HG02623 (cell line): ENCODE data around the gene GRID1.
"Not testable (repeated sequence)": the region's sequence is repeated elsewhere in the genome, so short reads cannot be mapped to it uniquely, and the experiment has no call there.

ENCODE experiments used
- ATAC-seq: cut with Tn5 transposase; IDR thresholded peaks from one replicate; pipeline ENCODE4 v1.9.1; 2021; ENCODE audit warnings: moderate library complexity; ENCODE audit not compliant: unreplicated experiment

Gene GRID1

GRCh38 chr10:85979598-85979997 is 387.0 kb downstream of the GRID1 start:
- ATAC-seq: no peak

GRCh38 chr10:85978566-85979358 is 387.8 kb downstream of the GRID1 start:
- ATAC-seq: no peak

DNA sequence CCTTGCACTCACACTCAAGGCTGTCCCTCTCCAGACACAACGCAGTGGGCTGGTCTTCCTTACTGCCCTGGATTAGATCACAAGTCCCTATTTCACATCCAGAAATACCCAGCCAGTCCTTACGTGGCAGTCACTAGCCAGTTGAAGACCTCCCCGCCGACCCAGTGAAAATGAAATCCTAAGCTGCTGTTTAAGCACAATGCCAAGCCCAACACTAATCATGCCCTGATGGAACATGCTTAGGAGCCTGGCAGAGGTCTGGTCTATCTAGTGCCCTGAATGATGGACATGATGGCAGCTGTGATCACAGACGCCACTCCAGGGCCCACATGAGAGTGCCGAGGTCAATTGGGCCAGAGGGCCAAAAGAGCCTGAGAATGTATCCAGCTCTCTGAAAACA is 389.0 kb downstream of the GRID1 start:
- no peak for ATAC-seq

DNA sequence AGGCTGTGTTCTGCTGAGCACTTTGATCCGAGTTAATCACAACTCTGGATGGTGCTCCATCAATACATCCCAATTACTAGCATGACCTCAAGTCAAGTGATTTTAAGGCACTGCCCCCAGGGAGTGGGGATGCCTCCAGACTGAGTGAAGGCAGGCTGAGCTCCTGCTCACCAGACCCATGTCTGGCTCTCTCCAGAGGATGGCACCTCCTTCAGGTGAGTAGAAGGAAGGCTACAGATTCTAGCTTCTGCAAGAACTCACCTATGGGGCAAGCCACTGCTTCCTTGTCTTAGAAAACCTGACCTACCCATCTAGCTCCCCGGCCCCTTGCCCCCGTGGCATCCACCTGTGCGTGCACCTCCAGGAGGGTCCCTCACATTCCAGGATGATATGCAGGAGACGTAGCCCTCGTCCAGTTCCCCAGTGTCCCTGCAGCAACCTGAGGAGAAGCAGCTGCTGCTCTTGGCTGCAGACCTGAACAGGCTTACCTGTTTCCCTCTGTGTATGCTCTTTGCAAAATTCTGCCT is 390.3 kb downstream of the GRID1 start:
- ATAC-seq: no peak

DNA sequence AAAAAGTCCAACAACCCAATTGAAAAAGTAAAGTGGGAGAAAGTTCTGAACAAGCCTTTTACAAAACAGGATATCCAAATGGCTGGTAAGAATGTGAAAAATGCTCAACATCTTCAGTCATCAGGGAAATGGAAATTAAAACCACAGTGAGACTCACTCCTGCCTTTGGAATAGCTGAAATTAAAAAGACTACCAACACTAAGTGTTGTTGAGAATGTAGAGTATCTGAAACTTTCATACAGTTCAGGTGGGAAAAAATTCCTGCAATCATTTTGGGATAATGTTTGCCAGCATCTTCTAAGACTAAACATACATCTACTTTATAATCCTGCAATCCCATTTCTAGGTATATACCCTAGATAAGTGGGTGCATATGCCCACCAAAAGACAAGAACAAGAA is 395.1 kb downstream of the GRID1 start:
- no peak for ATAC-seq

GRCh38 chr10:85967594-85967993 is 399.0 kb downstream of the GRID1 start:
- no peak for ATAC-seq

- ATAC-seq: no peak
These were observed 405.0 kb downstream of the GRID1 start for GRCh38 chr10:85961479-85962067.

DNA sequence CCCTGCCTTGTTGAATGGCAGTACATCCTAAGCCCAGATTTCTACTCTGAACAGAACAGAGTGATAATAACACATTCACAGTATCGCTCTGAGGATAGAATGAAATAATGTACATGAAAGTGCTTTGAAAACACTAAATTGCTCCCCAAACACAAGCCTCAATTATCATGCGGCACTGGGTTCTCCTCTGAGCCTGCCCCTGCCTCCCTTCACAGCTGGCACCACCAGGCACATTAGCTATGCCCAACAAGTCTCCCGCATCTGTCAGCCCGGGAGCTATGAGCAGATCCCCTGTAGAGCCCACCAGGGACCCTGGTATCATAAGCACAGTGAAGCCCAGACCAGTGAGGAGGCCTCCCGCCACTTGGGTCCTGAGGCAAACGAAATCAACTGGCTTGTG is 405.5 kb downstream of the GRID1 start:
- ATAC-seq: no peak

DNA sequence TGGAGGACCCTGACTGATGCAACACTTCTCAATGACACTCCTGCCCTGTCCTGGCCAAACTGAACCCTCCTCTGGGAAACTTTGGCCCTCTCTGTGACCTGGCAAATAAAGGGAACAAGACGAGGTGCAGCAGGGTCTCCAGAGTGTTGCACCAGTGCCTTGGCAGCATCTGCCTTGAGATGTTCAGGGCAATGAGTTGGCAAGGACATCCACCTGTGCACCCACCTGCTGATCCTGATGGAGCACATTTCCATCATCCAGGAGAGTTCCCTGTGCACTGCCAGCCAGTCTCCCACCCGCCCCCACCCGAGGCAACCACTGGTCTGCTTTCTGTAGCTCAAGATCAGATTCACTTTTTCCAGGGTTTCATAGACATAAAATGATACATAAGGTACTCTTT is 407.4 kb downstream of the GRID1 start:
- no peak for ATAC-seq

DNA sequence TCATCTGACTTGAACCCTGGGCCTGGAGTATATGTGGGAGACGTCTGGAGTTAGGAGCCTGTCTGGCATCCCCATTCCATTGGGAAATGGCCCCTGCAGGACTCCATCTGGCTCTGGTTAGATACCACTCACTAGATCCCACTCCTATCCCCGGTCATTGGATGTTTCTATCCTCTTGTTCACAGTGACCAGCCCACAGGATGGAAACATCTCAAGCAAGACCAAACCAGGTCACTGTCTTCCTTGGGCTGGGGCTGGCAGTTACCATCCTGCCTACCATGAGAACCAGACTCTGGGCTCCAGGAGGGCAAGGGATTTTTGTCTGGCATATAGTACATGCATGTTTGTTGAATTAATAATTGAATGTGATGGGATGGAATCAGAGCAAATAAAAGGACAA is 415.7 kb downstream of the GRID1 start:
- ATAC-seq: no peak

GRCh38 chr10:85946713-85947326 is 419.8 kb downstream of the GRID1 start:
- ATAC-seq: peak; percentile 87

GRCh38 chr10:85936161-85936560 is 430.4 kb downstream of the GRID1 start:
- no peak for ATAC-seq

- ATAC-seq: no peak
These were observed 432.0 kb downstream of the GRID1 start for GRCh38 chr10:85934586-85934985.

- not testable (repeated sequence) for ATAC-seq
These were observed 436.6 kb downstream of the GRID1 start for GRCh38 chr10:85929993-85930392.

- no peak for ATAC-seq
These were observed 438.5 kb downstream of the GRID1 start for GRCh38 chr10:85927952-85928665.

DNA sequence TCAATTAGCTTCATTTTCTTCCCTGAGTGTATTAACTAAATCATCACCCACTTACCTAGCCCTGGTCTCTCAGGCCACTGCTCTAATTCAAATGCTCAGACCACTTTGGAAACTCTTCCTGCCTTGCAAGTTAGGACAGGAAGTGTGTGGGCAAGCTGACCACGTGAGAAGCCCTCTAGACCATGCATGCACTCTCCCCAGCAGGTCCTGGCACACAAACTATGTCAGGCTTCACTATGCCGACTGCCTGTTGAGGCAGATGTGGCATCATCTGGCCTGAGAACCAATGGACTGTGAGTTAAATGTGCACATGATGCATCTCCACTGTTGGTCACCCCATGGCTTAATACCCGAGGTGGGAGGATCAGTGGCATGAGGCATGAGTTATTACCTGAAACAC is 439.6 kb downstream of the GRID1 start:
- no peak for ATAC-seq

DNA sequence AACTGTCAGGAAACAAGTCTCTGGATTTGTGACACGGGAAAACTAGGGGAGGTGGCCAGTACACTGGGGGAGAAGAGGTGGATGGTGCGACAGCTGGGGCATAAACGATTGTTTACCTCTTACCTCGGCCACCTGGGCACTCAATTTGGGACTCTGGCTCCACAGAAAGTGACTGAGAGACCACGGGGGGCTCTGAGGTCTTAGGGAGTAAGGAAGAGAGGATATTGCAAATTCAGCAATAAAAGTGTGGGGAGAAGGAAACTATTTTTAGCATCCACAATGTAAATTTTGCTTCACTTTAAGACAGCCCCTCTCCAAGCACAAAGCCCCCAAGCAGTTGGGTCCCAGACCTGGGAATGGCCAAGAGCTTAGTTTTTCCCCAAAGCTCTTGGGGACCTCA is 440.5 kb downstream of the GRID1 start:
- ATAC-seq: no peak

- no peak for ATAC-seq
These were observed 441.3 kb downstream of the GRID1 start for GRCh38 chr10:85925201-85925750.

DNA sequence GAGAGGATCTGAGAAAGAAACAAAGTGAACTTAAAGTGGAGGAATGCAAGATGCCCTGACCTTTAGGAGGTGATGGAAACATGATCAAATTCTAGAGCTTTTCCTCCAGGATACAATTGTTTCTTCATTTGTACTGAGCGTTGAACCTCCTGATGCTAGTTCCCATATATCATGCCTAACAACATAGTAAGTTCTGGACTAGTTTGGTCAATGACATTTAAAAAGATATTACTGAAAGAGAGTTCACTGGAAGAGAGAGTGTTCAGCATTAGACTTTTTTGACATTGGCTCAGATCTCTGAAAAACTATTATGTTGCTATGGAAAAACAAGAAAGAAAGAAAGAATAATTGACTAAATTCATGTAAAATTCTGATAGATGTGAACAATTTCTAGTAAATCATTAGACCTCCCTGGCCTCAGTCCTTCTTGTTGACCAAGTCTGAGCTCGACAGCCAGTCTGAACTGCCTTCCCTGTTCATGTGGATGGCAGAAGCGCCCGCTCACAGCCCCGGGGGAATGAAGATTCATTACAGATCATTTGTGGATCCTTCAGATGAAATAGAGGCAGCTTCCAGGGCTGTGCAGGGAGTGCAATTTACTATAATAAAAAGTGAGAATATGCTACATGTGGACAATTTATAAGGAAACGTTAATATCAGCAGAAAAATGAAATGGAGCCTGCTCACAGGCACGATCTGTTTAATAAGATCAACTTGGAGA is 442.1 kb downstream of the GRID1 start:
- ATAC-seq: no peak

DNA sequence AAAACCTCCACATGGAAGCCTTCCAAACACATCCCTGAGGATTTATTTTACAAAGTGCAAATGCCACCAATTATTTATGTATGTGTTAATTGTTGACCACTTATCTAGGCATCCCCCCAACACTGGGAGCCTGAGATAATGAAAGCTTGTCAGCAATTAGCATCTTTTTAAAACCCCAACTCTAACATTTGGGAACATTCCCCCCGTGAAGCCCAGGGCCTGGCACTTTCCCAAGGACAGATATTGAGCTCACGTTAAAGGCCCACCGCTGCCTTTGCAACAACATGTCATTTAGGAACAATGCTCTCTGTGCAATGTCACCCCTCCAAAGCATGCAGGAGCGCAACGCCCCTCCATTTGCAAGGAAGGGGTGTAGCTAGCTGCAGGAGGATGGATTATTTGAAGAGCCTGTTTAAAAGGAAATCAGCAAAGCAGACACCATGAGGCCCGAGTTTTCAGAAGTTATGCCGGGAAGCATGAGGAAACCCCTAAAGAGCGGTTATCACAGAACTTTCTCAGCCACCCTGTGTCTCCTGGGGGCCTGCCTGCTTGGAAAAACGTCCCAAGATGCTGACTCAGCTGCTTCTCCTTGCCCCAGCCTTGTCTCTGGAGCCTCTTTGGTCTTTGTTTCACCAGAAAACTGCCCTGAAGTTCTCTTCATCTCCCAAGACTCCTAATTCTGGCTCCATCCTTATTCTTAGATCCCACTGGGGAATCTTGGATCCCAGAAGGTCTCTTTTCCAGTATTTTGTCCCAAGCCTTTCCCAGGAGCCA is 444.1 kb downstream of the GRID1 start:
- no peak for ATAC-seq
